ENCODE measurements around the gene EIF4EBP2. TPM values are rescaled to one million over a fixed set of nuclear protein-coding genes. Genes with fewer than 3 reads are reported as not detected.

EIF4EBP2 gene
- total RNA-seq, 1 experiment from 2014 or later: 112 TPM

DNA sequence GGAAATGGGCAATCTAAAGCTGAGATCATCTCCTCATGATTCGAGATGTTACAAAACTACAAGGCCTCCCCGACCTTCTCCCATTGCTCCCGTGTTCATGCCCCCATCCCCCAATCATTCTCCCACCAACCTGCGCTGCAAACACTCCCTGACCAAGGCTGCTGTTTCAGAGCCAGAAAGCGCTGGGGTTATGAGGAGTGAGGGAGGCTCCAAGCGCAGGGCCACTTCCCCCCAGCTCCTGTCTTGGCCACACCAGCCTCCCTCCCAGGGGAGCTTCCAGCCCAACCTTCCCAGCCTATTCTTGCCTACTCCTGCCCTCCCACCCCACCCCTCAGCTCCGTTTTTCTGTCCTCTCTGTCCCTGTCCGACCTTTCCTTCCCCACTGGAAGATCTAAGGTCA lies 52.2 kb downstream of the EIF4EBP2 start (continued):
- TF ChIP-seq ZNF219 (CRISPR knock-in tag; IDR thresholded peaks at IDR 0.05; ENCODE audit: borderline replicate concordance) (no peak), IRF2 (CRISPR knock-in tag; IDR thresholded peaks at IDR 0.05; ENCODE audit: borderline replicate concordance, low read depth) (no peak)
- TF ChIP-seq, protein P1, sequence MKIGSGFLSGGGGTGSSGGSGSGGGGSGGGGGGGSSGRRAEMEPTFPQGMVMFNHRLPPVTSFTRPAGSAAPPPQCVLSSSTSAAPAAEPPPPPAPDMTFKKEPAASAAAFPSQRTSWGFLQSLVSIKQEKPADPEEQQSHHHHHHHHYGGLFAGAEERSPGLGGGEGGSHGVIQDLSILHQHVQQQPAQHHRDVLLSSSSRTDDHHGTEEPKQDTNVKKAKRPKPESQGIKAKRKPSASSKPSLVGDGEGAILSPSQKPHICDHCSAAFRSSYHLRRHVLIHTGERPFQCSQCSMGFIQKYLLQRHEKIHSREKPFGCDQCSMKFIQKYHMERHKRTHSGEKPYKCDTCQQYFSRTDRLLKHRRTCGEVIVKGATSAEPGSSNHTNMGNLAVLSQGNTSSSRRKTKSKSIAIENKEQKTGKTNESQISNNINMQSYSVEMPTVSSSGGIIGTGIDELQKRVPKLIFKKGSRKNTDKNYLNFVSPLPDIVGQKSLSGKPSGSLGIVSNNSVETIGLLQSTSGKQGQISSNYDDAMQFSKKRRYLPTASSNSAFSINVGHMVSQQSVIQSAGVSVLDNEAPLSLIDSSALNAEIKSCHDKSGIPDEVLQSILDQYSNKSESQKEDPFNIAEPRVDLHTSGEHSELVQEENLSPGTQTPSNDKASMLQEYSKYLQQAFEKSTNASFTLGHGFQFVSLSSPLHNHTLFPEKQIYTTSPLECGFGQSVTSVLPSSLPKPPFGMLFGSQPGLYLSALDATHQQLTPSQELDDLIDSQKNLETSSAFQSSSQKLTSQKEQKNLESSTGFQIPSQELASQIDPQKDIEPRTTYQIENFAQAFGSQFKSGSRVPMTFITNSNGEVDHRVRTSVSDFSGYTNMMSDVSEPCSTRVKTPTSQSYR (CRISPR knock-in tag; IDR thresholded peaks at IDR 0.05): 0 out of 2 replicates have a peak, but pooled peaks have one; percentile 27
- TF ChIP-seq, protein P2, sequence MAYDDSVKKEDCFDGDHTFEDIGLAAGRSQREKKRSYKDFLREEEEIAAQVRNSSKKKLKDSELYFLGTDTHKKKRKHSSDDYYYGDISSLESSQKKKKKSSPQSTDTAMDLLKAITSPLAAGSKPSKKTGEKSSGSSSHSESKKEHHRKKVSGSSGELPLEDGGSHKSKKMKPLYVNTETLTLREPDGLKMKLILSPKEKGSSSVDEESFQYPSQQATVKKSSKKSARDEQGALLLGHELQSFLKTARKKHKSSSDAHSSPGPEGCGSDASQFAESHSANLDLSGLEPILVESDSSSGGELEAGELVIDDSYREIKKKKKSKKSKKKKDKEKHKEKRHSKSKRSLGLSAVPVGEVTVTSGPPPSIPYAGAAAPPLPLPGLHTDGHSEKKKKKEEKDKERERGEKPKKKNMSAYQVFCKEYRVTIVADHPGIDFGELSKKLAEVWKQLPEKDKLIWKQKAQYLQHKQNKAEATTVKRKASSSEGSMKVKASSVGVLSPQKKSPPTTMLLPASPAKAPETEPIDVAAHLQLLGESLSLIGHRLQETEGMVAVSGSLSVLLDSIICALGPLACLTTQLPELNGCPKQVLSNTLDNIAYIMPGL (CRISPR knock-in tag; IDR thresholded peaks at IDR 0.05): no peak

DNA sequence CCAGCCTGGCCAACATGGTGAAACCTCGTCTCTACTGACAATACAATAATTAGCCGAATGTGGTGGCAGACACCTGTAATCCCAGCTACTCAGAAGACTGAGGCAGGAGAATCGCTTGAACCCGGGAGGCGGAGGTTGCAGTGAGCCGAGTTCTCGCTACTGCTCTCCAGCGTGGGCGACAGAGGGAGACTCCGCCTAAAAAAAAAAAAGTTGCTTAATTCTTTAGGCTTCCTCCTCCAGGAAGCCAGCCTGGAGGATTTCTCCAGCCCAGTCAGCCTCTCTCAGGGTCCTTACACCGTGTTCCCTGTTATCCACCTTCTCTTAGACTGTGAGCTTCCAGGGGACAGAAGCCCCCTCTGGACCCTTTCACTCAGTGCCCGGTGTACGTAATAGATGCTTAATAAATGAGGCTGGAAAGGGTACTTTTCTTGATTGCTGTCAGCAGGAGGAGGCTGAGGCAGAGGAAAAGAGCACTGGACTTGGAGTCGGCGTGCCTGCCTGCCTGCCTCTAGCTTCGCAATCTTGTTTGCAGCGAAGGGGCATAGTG lies 53.9 kb downstream of the EIF4EBP2 start:
- no peak overlapping the region for H3K27ac Mint-ChIP-seq
- H3K9me3 Mint-ChIP-seq: no peaks in the 10 kb centered on the region
- no peak for TF ChIP-seq NFE2L1 (CRISPR knock-in tag; IDR thresholded peaks at IDR 0.05)
- TF ChIP-seq SP1 (CRISPR knock-in tag; conservative IDR thresholded peaks at IDR 0.05): 0 out of 2 replicates have a peak, but pooled peaks have one; percentile 14
- ATAC-seq (no peak), DNase-seq (ENCODE audit: low spot score) (no peak)
- H3K4me3 Mint-ChIP-seq: peak overlapping the region; percentile 64
- H3K36me3 Mint-ChIP-seq: no peaks in the 10 kb centered on the region
- peaks cover 73% of the 10 kb centered on the region for H3K4me1 Mint-ChIP-seq
- H3K27me3 Mint-ChIP-seq (ENCODE audit: low read depth): peaks cover 54% of the 10 kb centered on the region
- ChIA-PET CTCF (interaction anchor here (0.5 kb wide), 1 partner anchor 190 kb away, joined by 3 read pairs; no protein-coding TSS in a partner anchor), POLR2A (interaction anchor here (0.6 kb wide), 1 partner anchor 66 kb away, joined by 4 read pairs; no protein-coding TSS in a partner anchor)

DNA sequence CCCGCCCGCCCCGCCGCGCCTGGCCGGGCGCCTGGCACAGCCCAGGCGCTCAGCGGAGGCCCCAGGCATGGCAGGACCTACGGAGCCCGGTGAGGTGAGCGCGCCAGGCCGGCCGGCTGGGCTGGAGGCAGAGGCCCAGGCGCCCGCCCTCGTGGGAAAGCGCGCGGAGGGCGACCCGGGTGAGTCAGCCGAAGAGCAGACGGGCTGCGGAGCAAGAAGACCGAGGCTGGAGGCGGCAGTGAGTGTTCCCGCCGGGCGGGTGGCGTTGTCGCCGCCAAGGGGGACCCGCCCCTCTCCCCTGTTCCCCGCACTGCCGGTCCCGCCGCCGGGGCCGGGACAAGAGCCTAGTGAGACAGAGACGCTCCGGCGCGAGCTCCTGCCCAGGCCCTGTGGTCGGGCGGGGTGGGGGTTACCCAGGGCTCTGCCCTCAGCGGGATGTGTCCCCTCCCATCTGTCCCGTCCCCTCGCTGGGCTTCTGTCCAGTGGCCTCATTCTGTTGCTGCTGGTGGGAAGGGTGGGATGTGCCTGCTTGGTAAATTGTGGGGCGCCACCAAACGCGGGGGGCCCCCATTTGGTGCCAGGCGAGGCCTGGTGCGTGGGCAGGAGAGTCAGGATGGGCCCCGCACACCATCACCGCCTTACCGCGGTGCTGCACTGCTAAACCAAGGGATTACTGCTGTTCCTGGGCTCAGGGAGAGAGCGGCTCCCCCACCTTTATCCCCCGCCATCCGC lies 54.5 kb downstream of the EIF4EBP2 start:
- Mint-ChIP-seq H3K9me3 (no peaks in the 10 kb centered on the region), H3K27me3 (ENCODE audit: low read depth) (peaks cover 54% of the 10 kb centered on the region), H3K4me1 (peaks cover 70% of the 10 kb centered on the region), H3K36me3 (no peaks in the 10 kb centered on the region), H3K4me3 (peak overlapping the region; percentile 76), H3K27ac (no peak overlapping the region)
- peak; percentile 54 for DNase-seq (ENCODE audit: low spot score)
- ChIA-PET POLR2A (interaction anchor here (0.6 kb wide), 1 partner anchor 65 kb away, joined by 4 read pairs; no protein-coding TSS in a partner anchor), CTCF (interaction anchor here (0.5 to 9.3 kb wide), 6 partner anchors 16 to 435 kb away, joined by 3 to 187 read pairs (median 4); no protein-coding TSS in a partner anchor)
- ATAC-seq: peak; percentile 3
- TF ChIP-seq, protein P3, sequence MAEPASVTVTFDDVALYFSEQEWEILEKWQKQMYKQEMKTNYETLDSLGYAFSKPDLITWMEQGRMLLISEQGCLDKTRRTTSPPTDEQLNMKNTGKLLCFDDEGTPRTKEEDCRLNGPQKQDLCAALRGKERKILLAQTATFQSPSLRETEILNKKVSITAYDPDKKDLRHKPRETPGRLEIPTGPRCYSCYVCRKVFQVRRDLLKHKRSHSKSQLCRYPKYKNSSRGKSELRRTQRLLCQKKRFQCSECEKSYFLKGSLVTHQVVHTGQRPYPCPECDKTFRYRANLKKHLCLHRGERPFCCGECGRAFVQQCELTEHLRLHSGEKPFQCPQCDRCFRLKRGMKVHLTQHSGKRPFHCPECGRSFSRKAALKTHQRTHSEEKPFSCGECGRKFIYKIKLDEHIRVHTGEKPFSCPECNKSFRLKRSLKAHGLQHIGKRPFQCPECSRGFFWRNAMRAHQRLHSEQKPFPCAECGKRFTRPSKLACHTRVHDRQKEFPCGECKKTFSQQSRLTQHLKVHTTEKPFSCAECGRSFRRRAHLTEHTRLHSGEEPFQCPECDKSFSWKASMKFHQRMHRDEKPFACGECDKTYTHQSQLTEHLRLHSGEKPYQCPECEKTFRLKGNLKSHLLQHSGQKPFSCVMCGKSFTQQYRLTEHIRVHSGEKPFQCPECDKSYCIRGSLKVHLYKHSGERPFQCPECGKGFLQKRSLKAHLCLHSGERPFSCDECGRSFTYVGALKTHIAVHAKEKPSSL (CRISPR knock-in tag; conservative IDR thresholded peaks at IDR 0.05): no peak
- TF ChIP-seq, protein P4, sequence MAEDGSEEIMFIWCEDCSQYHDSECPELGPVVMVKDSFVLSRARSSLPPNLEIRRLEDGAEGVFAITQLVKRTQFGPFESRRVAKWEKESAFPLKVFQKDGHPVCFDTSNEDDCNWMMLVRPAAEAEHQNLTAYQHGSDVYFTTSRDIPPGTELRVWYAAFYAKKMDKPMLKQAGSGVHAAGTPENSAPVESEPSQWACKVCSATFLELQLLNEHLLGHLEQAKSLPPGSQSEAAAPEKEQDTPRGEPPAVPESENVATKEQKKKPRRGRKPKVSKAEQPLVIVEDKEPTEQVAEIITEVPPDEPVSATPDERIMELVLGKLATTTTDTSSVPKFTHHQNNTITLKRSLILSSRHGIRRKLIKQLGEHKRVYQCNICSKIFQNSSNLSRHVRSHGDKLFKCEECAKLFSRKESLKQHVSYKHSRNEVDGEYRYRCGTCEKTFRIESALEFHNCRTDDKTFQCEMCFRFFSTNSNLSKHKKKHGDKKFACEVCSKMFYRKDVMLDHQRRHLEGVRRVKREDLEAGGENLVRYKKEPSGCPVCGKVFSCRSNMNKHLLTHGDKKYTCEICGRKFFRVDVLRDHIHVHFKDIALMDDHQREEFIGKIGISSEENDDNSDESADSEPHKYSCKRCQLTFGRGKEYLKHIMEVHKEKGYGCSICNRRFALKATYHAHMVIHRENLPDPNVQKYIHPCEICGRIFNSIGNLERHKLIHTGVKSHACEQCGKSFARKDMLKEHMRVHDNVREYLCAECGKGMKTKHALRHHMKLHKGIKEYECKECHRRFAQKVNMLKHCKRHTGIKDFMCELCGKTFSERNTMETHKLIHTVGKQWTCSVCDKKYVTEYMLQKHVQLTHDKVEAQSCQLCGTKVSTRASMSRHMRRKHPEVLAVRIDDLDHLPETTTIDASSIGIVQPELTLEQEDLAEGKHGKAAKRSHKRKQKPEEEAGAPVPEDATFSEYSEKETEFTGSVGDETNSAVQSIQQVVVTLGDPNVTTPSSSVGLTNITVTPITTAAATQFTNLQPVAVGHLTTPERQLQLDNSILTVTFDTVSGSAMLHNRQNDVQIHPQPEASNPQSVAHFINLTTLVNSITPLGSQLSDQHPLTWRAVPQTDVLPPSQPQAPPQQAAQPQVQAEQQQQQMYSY (CRISPR knock-in tag; IDR thresholded peaks at IDR 0.05): no peak
- TF ChIP-seq, protein P5, sequence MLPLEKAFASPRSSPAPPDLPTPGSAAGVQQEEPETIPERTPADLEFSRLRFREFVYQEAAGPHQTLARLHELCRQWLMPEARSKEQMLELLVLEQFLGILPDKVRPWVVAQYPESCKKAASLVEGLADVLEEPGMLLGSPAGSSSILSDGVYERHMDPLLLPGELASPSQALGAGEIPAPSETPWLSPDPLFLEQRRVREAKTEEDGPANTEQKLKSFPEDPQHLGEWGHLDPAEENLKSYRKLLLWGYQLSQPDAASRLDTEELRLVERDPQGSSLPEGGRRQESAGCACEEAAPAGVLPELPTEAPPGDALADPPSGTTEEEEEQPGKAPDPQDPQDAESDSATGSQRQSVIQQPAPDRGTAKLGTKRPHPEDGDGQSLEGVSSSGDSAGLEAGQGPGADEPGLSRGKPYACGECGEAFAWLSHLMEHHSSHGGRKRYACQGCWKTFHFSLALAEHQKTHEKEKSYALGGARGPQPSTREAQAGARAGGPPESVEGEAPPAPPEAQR (CRISPR knock-in tag; IDR thresholded peaks at IDR 0.05): no peak
- TF ChIP-seq, protein P6, sequence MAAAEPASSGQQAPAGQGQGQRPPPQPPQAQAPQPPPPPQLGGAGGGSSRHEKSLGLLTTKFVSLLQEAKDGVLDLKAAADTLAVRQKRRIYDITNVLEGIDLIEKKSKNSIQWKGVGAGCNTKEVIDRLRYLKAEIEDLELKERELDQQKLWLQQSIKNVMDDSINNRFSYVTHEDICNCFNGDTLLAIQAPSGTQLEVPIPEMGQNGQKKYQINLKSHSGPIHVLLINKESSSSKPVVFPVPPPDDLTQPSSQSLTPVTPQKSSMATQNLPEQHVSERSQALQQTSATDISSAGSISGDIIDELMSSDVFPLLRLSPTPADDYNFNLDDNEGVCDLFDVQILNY (CRISPR knock-in tag; IDR thresholded peaks at IDR 0.05): peak; percentile 30; the same call in 1 of the 2 replicates
- TF ChIP-seq, protein P7, sequence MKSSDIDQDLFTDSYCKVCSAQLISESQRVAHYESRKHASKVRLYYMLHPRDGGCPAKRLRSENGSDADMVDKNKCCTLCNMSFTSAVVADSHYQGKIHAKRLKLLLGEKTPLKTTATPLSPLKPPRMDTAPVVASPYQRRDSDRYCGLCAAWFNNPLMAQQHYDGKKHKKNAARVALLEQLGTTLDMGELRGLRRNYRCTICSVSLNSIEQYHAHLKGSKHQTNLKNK (CRISPR knock-in tag; IDR thresholded peaks at IDR 0.05): no peak
- no peak for TF ChIP-seq GABPB1 (CRISPR knock-in tag; IDR thresholded peaks at IDR 0.05)
- TF ChIP-seq, protein P8, sequence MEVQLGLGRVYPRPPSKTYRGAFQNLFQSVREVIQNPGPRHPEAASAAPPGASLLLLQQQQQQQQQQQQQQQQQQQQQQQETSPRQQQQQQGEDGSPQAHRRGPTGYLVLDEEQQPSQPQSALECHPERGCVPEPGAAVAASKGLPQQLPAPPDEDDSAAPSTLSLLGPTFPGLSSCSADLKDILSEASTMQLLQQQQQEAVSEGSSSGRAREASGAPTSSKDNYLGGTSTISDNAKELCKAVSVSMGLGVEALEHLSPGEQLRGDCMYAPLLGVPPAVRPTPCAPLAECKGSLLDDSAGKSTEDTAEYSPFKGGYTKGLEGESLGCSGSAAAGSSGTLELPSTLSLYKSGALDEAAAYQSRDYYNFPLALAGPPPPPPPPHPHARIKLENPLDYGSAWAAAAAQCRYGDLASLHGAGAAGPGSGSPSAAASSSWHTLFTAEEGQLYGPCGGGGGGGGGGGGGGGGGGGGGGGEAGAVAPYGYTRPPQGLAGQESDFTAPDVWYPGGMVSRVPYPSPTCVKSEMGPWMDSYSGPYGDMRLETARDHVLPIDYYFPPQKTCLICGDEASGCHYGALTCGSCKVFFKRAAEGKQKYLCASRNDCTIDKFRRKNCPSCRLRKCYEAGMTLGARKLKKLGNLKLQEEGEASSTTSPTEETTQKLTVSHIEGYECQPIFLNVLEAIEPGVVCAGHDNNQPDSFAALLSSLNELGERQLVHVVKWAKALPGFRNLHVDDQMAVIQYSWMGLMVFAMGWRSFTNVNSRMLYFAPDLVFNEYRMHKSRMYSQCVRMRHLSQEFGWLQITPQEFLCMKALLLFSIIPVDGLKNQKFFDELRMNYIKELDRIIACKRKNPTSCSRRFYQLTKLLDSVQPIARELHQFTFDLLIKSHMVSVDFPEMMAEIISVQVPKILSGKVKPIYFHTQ (CRISPR knock-in tag; IDR thresholded peaks at IDR 0.05): no peak
